HT-29 (cell line): Measurements from ENCODE around the gene PACS1. TPM values are rescaled to one million over a fixed set of nuclear protein-coding genes. Genes with fewer than 3 reads are reported as not detected.
"Not testable (repeated sequence)": the region's sequence is repeated elsewhere in the genome, so short reads cannot be mapped to it uniquely, and the experiment has no call there.

Experiments
- DNase-seq: peaks from one replicate; pipeline ENCODE4 v3.0.0-alpha.2; 2015; ENCODE audit warnings: low spot score
- total RNA-seq: library from RNA; depleted of rRNA; stranded (reverse); fragments of >200 nt; shearing (Covaris generic); gene quantifications from 2 replicates; pipeline ENCODE4 v1.2.3, GENCODE V29; 2014

PACS1 gene
- total RNA-seq, 1 experiment from 2014 or later = 23.1 TPM

DNA sequence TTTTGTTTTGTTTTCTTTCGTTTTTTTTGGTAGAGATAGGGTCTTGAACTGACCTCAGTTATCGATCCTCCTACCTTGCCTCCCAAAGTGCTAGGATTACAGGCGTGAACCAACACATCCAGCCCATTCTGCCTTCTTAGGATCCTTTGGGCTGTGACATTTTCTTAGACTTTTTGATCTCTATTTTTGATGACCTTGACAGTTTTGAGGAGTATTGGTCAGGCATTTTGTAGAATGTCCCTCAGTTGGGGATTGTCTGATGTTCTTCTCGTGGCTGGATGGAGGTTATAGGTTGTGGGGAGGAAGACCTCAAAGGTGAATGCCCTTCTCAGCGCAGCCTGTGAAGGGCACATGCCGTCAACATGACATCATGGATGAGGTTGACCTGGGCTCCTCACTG is 178.8 kb downstream of the PACS1 start:
- DNase-seq = no peak

DNA sequence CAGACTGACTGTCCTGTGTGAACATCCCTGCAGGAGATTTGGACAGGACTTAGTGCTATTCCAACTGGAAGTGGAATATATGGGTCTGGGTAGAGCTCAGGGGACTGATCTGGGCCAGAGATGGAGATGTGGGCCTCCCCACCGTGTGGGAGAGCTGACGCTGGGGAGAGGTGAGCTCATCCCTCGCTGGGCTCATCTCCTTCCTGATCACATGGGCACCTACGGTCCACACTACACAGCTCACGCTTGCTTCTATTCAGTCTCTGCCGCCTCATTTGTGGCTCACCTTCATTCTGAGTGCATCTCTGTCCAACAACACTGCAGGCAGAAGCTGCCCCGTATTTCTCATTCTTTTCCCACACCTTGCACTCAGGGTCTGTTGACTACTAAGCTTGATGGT is 181.7 kb downstream of the PACS1 start:
- DNase-seq = no peak

DNA sequence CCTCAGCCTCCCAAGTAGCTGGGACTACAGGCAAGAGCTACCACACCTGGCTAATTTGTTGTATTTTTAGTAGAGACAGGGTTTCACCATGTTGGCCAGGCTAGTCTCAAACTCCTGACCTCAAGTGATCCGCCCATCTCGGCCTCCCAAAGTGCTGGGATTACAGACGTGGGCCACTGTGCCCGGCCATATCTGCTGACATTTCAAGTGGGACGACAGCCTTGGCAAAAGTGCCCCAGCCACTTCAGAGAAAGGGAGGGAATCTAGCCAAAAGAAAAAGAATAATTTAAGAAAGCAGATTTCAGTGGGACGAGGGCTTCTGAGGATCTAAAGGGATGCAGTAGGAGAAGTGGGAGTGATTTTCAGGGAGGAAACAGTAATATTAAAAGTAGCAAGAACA is 183.0 kb downstream of the PACS1 start:
- not testable (repeated sequence) for DNase-seq

DNA sequence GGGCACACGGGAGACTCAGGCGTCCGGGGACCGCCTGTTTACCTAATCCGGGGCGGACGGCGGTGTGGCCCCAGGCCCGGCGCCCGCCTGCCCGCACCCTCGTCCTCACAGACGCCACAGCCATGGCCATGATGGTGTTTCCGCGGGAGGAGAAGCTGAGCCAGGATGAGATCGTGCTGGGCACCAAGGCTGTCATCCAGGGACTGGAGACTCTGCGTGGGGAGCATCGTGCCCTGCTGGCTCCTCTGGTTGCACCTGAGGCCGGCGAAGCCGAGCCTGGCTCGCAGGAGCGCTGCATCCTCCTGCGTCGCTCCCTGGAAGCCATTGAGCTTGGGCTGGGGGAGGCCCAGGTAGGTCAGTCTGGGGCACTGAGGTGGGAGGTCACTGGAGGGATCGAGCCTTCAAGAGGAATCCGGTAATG is 188.4 kb downstream of the PACS1 start:
- no peak for DNase-seq

DNA sequence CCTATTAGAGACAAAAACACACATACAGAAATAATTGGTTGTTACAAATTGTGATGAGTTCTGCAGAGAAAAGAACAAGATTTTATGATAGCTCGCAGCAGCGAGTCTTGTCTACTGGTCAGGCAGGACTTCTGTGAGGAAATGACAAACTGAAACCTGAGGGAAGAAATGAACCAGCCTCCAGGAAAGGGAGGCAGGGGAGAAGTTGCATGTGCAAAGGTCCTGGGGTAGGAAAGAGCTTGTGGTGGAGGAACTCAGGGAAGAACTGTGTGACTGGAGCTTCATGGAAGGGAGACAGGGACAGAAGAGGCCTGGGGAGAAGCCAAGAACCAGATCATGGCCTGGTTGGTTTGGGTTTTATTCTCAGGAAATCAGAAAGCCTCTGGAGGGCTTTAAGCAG is 189.2 kb downstream of the PACS1 start:
- DNase-seq = no peak

DNA sequence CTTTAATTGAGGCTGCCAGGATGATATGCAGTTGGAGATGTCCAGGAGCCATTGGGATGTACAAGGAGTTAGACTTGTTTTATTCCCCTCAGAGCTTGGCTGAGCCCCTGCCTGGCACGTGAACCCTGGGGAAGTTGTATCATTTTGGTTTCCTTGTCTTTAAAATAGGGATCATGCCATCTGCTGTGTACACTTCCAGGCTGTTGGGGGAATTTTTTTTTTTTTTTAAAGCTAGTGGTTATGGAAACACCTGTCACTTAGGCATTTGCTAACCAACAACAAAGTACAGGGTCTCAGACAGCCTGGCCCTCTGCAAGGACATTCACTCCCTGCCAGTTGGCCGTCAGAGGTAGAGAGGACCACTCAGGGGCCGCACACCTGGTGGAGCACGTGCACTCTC is 189.9 kb downstream of the PACS1 start:
- DNase-seq = no peak

DNA sequence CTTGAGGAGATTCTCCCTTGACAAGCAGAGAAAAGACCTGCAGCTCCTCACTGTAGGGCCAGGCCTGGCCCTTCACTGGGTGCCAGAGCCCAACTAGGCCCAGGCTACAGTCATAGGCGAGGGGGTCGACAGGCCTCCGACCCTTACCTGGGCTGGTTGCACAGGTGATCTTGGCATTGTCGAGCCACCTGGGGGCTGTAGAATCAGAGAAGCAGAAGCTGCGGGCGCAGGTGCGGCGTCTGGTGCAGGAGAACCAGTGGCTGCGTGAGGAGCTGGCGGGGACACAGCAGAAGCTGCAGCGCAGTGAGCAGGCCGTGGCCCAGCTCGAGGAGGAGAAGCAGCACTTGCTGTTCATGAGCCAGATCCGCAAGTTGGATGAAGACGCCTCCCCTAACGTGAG is 191.5 kb downstream of the PACS1 start:
- no peak for DNase-seq

DNA sequence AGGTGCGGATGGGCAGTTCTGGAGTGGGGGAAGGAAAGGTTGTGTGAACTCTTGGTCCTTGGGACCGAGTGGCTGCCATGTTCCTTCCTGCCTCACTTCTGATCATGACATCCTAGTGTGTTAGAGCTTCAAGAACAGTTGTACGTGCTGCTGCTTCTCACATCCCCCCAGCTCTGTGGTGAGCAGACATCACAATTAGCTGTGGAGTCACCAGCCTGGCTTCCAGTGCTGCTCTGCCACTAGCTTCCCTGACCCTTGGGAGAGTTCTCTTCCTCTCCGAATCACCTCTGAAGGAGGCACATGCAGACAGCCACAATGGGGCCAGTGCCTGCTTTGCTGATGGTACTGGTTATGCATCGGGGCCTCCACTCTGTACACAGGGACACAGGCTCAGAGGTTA is 192.1 kb downstream of the PACS1 start:
- no peak for DNase-seq

DNA sequence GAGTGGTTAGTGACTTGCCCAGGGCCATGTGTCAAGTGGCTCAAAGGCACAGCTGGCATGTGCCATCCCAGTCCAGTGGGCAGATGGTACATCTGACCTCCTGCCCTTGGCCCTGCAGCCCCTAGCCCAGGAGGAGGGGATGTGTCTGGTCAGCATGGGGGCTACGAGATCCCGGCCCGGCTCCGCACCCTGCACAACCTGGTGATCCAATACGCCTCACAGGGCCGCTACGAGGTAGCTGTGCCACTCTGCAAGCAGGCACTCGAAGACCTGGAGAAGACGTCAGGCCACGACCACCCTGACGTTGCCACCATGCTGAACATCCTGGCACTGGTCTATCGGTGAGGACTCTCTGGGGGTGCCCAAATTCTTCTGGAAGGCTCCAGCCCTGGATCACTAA is 192.6 kb downstream of the PACS1 start:
- DNase-seq = no peak

DNA sequence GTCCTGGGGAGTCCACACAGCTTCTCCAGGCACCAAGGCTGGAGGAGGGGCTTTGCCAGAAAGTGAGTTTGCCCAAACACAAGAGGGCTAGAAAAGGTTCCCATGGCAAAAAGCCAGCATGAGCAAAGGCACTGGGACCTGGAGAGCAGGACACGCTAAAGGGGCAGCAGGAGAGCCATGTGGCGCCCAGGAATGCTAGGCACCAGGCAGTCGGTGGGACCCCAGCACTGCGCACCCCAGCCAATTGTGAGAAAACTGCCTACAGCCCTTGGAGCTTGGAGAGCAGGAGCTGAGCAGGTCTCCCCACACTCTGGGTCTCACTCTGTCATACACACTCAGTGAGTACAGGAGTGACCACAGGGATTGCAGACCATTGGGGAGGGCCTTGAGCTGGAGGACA is 193.2 kb downstream of the PACS1 start:
- DNase-seq = no peak

DNA sequence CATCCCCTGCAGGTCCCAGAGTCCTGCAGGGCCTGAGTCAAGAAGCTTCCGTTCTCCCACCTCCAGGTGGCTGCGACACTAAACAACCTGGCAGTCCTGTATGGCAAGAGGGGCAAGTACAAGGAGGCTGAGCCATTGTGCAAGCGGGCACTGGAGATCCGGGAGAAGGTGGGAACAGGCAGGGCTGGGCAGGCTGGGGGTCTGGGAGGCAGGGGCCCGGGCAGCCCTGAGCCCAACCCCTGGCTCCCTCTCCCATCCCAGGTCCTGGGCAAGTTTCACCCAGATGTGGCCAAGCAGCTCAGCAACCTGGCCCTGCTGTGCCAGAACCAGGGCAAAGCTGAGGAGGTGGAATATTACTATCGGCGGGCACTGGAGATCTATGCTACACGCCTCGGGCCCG is 193.7 kb downstream of the PACS1 start:
- DNase-seq = no peak

DNA sequence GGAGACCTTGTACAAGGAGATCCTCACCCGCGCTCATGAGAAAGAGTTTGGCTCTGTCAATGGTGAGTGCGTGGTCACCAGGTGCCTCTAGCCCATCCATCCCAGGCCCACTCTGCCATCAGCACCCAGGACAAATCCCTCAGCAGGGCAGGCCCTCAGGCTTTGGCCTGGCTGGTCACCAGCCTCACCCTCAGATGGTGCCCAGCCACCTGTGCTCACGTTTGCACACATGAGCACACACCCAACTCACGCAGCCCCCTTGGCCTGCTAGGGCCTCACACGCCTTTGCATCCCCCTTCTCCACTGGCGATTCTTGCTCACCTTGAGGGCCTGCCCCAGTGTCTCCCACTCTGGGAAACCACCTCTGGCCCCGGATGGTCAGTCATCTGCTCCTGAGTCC is 194.3 kb downstream of the PACS1 start:
- DNase-seq = no peak

DNA sequence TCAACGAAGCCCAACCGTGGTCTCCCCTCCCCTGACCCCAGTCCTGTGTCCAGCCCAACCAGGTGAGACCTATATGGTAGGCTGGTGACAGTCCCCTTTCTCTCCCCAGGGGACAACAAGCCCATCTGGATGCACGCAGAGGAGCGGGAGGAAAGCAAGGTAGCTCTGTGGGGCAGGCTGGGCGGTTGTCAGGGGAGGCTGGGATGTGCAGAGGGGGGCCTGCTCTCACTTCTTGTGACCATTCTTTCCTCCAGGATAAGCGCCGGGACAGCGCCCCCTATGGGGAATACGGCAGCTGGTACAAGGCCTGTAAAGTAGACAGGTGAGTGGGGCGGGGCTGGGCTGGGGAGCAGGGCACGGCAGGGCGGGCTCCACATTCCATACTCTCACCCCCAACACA is 194.8 kb downstream of the PACS1 start:
- DNase-seq = peak; percentile 42

DNA sequence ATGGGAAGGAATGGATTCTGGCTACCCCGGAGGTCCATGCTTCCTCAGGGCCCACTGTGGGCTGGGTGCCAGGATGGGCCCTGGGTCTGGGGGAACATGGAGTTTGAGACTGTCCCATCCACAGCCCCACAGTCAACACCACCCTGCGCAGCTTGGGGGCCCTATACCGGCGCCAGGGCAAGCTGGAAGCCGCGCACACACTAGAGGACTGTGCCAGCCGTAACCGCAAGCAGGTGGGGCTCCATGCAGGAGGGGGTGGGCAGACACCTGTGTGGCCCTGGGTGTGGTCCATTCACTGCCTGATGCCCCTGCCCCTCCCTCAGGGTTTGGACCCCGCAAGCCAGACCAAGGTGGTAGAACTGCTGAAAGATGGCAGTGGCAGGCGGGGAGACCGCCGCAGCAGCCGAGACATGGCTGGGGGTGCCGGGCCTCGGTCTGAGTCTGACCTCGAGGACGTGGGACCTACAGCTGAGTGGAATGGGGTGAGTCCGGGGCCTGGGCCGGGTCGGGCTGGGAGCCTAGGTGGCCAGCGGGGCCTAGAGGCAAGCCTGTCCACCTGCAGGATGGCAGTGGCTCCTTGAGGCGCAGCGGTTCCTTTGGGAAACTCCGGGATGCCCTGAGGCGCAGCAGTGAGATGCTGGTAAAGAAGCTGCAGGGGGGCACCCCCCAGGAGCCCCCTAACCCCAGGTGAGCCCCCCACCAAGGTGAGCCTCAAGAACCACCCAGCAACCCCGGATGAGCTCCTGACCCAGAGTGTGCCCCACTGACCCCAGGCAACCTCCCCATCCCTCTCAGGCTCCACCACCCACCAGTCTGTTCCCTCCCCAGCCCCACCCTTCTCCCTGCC is 195.7 kb downstream of the PACS1 start:
- DNase-seq = no peak

DNA sequence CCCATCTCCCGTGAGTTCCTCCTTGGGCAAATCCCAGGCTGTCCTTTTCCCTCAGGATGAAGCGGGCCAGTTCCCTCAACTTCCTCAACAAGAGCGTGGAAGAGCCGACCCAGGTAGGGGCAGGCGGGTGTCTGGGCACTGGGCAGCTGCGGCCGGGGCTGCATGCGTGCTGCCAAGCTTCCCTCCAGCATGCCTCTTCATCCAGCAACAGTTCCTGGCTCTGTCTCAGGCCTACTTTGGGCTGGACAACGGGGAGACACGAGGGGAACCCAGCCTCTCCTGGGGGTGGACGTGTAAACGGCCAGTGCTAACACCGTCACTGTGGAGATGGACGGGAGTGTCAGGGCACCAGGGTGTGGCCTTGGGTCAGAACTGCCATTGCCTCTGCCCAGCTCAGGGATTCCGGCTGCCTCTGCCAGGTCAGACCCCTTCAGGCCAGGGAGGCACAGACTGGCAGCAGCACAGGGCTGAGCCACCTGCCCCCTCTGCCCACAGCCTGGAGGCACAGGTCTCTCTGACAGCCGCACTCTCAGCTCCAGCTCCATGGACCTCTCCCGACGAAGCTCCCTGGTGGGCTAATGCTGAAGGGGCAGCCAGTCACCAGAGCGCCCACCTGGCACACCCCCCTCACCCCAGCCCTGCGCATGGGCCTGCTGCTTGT is 196.4 kb downstream of the PACS1 start:
- DNase-seq = no peak

DNA sequence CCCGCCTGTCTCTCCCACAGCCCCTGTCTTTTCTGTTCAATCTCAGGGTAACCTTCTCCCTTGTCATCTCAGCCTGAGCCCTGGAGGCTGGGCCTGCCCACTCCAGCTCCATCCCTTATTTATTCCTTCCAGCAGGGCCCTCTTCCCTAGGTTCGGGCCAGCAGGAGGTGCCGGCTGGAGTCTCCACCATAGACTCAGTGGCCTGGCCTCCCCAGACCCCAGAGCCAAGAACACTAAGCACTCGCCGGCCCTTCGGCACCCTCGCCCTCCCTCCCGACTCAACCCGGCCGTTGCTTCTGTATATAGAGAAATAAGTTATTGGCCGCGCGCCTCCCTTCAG is 196.9 kb downstream of the PACS1 start:
- DNase-seq = no peak

DNA sequence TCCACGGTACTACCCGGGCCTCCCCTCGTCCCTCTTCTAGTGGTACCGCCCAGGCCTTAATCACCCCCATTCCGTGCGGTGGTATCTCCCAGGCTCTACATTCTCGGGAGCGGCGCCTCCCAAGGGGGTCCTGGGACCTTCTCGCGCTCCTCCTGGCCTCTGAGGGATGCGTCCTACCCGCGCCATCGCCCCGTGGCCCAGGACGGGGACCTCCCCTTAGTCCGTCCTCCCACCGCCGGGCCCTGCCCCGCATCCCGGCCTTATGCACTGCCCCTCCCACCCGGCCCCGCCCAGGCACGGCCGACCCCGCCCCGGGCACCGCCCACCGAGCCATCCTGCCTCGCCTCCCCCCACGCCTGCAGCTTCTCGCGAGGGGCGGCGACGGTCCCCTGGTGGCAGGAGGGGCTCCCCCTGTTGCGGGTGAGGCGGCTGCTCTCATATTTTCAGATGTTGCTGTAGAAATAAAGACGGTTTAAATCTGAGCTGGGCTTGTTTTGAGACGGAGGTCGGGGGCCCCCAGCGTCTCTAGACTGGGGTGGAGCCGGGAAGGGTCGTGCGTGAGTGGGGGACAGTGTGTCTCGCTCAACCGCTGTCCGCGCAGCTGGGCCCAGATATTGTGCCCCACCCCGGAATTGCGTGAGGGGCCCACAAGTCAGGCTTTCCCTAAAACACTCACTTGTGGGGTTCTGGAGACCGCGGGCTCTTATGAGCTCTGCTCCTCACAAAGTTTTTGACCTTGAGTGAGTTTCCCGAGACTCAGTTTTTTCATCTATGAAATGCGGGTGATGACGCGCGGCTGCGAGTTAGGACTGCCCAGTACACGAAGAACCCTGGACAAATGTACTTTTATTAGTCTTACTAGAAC is 197.5 kb downstream of the PACS1 start:
- peak; percentile 86 for DNase-seq

DNA sequence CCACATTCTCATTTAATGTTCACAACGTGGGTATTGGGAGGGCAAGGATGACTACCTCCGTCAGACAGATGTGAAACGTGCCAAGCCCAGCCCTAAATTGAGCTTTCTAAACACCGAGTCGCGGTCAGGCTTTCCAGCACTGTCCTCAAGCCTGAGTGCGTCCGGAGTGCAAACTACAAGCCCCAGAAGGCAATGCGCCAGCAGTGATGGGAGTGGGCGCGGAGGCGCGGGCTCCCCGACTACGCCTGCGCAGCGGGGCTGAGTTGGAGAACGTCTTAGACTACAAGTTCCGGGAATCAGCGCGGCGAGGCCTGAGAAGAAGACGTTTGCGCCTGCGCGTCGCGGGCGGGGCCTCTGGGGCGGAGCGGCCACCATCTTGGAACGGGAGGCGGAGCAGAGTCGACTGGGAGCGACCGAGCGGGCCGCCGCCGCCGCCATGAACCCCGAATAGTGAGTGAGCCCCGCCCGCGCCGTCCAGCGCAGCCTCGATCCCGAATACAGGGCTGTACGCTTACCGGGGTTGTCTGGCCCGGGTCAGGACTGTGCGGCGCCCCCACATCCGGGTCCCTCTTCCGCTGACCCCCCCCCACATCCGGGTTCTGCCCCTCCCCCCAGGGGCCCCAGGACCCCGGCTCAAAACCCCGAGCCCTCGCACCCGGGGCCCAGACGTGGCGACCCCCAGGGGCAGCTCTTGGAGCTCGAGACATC is 198.3 kb downstream of the PACS1 start, which contains the start of gene RAB1B:
TSS of gene RAB1B (plus strand) at position 396 of the 708 bp plus-strand sequence. CDS start at position 437, 41 bp downstream.
- DNase-seq = peak; percentile 100

DNA sequence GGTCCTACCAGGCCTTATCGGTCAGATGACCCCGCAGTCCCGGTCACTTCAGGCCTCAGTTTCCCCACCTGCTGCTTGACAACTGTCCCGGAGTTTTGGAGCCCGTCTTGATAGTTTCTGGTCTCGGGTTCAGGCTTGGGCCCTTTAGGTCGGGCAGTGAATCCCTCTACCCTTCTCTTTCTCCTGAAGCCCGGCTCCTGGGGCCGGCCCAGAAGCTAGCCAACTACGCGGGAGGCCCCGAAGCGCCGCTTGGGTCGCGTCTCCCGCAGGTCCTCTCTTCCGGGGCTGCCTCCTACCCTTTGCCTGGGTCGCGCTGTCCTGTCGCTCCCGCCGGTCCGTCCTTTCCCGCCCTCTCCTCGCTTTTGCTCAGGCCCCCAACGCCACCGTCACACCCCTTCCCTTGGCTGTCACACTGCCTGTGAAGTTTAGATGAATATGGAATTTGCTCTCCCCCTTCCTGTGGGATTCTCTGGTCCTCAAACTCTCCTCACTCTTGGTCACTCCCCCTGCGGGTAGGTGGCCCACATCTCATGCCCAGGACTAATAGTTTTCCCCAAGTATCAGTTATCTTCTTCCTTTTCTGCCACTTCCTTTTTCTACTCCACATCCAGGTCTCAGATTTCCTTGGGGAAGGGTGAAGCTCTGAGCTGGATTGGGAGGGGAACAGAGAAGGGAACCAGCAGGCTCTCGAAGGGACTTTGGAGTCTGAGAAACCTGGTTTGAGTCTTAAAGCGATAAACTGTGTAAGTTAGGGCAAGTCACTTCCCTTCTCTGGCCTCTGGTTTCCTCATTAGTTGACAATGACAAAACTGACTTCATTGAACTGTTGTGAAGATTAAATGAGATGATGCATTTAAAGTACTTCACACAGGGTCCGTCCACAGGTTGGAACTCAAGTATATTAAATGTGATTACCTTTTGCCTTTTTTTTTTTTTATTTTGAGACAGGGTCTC is 199.2 kb downstream of the PACS1 start:
- DNase-seq = peak; percentile 55

DNA sequence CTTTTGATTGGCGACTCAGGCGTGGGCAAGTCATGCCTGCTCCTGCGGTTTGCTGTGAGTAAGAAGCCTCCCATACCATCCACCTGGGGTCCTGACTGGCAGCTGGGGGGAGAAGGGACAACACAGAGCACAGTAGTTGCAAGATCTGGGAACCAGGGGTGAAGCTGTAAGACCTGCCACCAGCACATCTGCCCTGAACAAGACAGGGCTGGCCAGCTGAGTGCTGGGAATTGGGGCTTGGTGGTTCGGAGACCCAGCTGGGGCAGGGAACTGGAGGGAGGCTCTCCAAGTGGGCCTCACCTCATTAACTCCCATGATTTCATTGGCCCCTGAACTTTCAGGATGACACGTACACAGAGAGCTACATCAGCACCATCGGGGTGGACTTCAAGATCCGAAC is 201.7 kb downstream of the PACS1 start:
- no peak for DNase-seq
